Measurements from ENCODE around the gene NDUFS7. TPM values are rescaled to one million over a fixed set of nuclear protein-coding genes. Genes with fewer than 3 reads are reported as not detected.

NDUFS7 gene
- total RNA-seq, 1 donor from 2014 or later, result 109 TPM

- Histone ChIP-seq H3K4me3 (ENCODE audit: low read depth, low read length) (no peak overlapping the region), H3K36me3 (ENCODE audit: control insufficient read depth, insufficient read depth, low read length) (peaks cover 20% of the 10 kb centered on the region), H3K27me3 (ENCODE audit: control insufficient read depth, insufficient read depth, low read length) (no peaks in the 10 kb centered on the region)
- FAIRE-seq (peak; percentile 76), DNase-seq (ENCODE audit: low read depth) (no peak)
- no peak for TF ChIP-seq CTCF (IDR thresholded peaks at IDR 0.05; ENCODE audit: insufficient read depth, low read length, severe bottlenecking)
Measured at GRCh38 chr19:1411255-1412191, 27.8 kb downstream of the NDUFS7 start.

GRCh38 chr19:1412323-1412923 is 28.7 kb downstream of the NDUFS7 start:
- FAIRE-seq (no peak), DNase-seq (ENCODE audit: low read depth) (no peak)
- no peak overlapping the region for H3K4me3 ChIP-seq (ENCODE audit: low read depth, low read length)
- no peaks in the 10 kb centered on the region for H3K27me3 ChIP-seq (ENCODE audit: control insufficient read depth, insufficient read depth, low read length)
- peaks cover 24% of the 10 kb centered on the region for H3K36me3 ChIP-seq (ENCODE audit: control insufficient read depth, insufficient read depth, low read length)
- TF ChIP-seq CTCF (IDR thresholded peaks at IDR 0.05; ENCODE audit: insufficient read depth, low read length, severe bottlenecking), result no peak

GRCh38 chr19:1412995-1413800 is 29.5 kb downstream of the NDUFS7 start:
- no peak for DNase-seq (ENCODE audit: low read depth)
- Histone ChIP-seq H3K27me3 (ENCODE audit: control insufficient read depth, insufficient read depth, low read length) (no peaks in the 10 kb centered on the region), H3K4me3 (ENCODE audit: low read depth, low read length) (no peak overlapping the region), H3K36me3 (ENCODE audit: control insufficient read depth, insufficient read depth, low read length) (peaks cover 29% of the 10 kb centered on the region)
- no peak for FAIRE-seq
- TF ChIP-seq CTCF (IDR thresholded peaks at IDR 0.05; ENCODE audit: insufficient read depth, low read length, severe bottlenecking), result no peak

GRCh38 chr19:1416014-1416841 is 32.5 kb downstream of the NDUFS7 start:
- no peak overlapping the region for H3K4me3 ChIP-seq (ENCODE audit: low read depth, low read length)
- DNase-seq (ENCODE audit: low read depth) (peak; percentile 51), FAIRE-seq (no peak)
- H3K27me3 ChIP-seq (ENCODE audit: control insufficient read depth, insufficient read depth, low read length), result no peaks in the 10 kb centered on the region
- peaks cover 37% of the 10 kb centered on the region for H3K36me3 ChIP-seq (ENCODE audit: control insufficient read depth, insufficient read depth, low read length)
- no peak for TF ChIP-seq CTCF (IDR thresholded peaks at IDR 0.05; ENCODE audit: insufficient read depth, low read length, severe bottlenecking)

- no peaks in the 10 kb centered on the region for H3K27me3 ChIP-seq (ENCODE audit: control insufficient read depth, insufficient read depth, low read length)
- DNase-seq (ENCODE audit: low read depth) (peak; percentile 30), FAIRE-seq (peak; percentile 76)
- peaks cover 37% of the 10 kb centered on the region for H3K36me3 ChIP-seq (ENCODE audit: control insufficient read depth, insufficient read depth, low read length)
- no peak overlapping the region for H3K4me3 ChIP-seq (ENCODE audit: low read depth, low read length)
- no peak for TF ChIP-seq CTCF (IDR thresholded peaks at IDR 0.05; ENCODE audit: insufficient read depth, low read length, severe bottlenecking)
Measured at GRCh38 chr19:1417145-1417544, 33.4 kb downstream of the NDUFS7 start.

Measured in bronchial epithelial cell (primary cell).